Raji (cell line): ENCODE data around the gene LCE7A.

Source experiments
- POLR2A ChIP-seq: IDR thresholded peaks from 2 replicates; pipeline ENCODE4 v1.6.1; 2011; ENCODE audit warnings: low read depth, low read length, control low read depth; ENCODE audit not compliant: insufficient read depth

Gene LCE7A

GRCh38 chr1:152873495-152873894, 13.7 kb downstream of the LCE7A start:
- no peak for TF ChIP-seq POLR2A

GRCh38 chr1:152876827-152877226, 17.0 kb downstream of the LCE7A start:
- no peak for TF ChIP-seq POLR2A

- TF ChIP-seq POLR2A, result no peak
These were observed 18.2 kb downstream of the LCE7A start, which contains the start of gene SMCP for GRCh38 chr1:152878042-152878441. SMCP (plus strand) TSS chr1:152878322; CDS start chr1:152884423, 6,101 bp downstream.

GRCh38 chr1:152879559-152880198, 19.9 kb downstream of the LCE7A start:
- TF ChIP-seq POLR2A, result no peak

GRCh38 chr1:152880316-152880715, 20.5 kb downstream of the LCE7A start:
- no peak for TF ChIP-seq POLR2A

GRCh38 chr1:152880907-152881306, 21.1 kb downstream of the LCE7A start:
- TF ChIP-seq POLR2A, result no peak

- no peak for TF ChIP-seq POLR2A
These were observed 24.3 kb downstream of the LCE7A start for GRCh38 chr1:152884085-152884484.

GRCh38 chr1:152884506-152884905, 24.7 kb downstream of the LCE7A start:
- no peak for TF ChIP-seq POLR2A

- no peak for TF ChIP-seq POLR2A
These were observed 25.3 kb downstream of the LCE7A start for GRCh38 chr1:152884966-152885624.

- no peak for TF ChIP-seq POLR2A
These were observed 26.3 kb downstream of the LCE7A start for GRCh38 chr1:152886085-152886484.

- TF ChIP-seq POLR2A, result no peak
These were observed 27.1 kb downstream of the LCE7A start for GRCh38 chr1:152886758-152887409.

- no peak for TF ChIP-seq POLR2A
These were observed 28.3 kb downstream of the LCE7A start for GRCh38 chr1:152888126-152888525.

- TF ChIP-seq POLR2A, result no peak
These were observed 39.2 kb downstream of the LCE7A start for GRCh38 chr1:152899027-152899426.

- no peak for TF ChIP-seq POLR2A
These were observed 40.1 kb downstream of the LCE7A start for GRCh38 chr1:152899883-152900282.

- no peak for TF ChIP-seq POLR2A
These were observed 41.8 kb downstream of the LCE7A start for GRCh38 chr1:152901631-152902030.

- TF ChIP-seq POLR2A, result no peak
These were observed 42.8 kb downstream of the LCE7A start for GRCh38 chr1:152902636-152903035.

- no peak for TF ChIP-seq POLR2A
These were observed 45.1 kb downstream of the LCE7A start for GRCh38 chr1:152904688-152905440.
